ENCODE measurements around the gene LDLR.
A peak's percentile ranks its signal among the peaks of the same experiment; 100 is the strongest.

LDLR gene

GRCh38 chr19:11059511-11060358 is 29.5 kb upstream of the LDLR start:
- Histone ChIP-seq H3K4me3 (no peak overlapping the region), H3K27ac (no peak overlapping the region)
- TF ChIP-seq, protein P1, sequence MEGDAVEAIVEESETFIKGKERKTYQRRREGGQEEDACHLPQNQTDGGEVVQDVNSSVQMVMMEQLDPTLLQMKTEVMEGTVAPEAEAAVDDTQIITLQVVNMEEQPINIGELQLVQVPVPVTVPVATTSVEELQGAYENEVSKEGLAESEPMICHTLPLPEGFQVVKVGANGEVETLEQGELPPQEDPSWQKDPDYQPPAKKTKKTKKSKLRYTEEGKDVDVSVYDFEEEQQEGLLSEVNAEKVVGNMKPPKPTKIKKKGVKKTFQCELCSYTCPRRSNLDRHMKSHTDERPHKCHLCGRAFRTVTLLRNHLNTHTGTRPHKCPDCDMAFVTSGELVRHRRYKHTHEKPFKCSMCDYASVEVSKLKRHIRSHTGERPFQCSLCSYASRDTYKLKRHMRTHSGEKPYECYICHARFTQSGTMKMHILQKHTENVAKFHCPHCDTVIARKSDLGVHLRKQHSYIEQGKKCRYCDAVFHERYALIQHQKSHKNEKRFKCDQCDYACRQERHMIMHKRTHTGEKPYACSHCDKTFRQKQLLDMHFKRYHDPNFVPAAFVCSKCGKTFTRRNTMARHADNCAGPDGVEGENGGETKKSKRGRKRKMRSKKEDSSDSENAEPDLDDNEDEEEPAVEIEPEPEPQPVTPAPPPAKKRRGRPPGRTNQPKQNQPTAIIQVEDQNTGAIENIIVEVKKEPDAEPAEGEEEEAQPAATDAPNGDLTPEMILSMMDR (IDR thresholded peaks at IDR 0.05) = no peak
- no peak for DNase-seq (ENCODE audit: low spot score)

DNA sequence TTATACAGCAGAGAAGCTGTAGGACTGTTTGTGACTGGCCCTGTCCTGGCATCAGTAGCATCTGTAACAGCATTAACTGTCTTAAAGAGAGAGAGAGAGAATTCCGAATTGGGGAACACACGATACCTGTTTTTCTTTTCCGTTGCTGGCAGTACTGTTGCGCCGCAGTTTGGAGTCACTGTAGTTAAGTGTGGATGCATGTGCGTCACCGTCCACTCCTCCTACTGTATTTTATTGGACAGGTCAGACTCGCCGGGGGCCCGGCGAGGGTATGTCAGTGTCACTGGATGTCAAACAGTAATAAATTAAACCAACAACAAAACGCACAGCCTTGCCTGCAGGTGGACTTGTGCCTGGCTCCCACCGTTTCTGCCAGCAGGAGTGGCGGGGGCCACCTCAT is 27.3 kb upstream of the LDLR start:
- peak overlapping the region in 1 of 2 donors; percentile 43 for H3K27ac ChIP-seq
- TF ChIP-seq, protein P1 (IDR thresholded peaks at IDR 0.05) = no peak
- H3K4me3 ChIP-seq = no peak overlapping the region
- no peak for DNase-seq (ENCODE audit: low spot score)

- H3K4me3 ChIP-seq = no peak overlapping the region
- no peak for DNase-seq (ENCODE audit: low spot score)
- TF ChIP-seq, protein P1 (IDR thresholded peaks at IDR 0.05) = no peak
- H3K27ac ChIP-seq = no peak overlapping the region
These were observed 25.8 kb upstream of the LDLR start for GRCh38 chr19:11063434-11063833.

DNA sequence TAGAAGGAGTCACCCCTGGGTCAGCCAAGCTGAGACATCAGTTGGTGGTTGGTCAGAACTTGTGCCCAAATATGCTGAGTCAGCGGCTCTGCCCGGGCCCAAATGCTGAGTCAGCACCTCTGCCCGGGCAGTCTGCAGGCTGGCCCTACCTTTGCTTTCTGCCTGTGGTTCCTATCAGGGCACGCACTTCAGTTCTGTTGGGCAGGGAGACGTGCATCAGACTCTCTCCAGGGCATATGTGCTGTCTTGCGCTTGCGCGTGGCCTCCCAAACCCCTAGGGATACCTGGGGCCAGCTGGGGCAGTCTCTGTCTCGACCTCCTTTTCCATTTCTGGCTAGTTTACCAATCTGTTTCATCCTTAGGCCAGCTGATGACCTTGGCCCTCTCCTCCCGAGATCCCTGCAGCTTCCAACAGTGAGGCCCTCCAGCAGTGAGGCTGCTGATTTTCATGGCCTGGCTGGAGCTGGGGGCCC is 24.4 kb upstream of the LDLR start:
- Histone ChIP-seq H3K27ac (no peak overlapping the region), H3K4me3 (no peak overlapping the region)
- TF ChIP-seq, protein P1 (IDR thresholded peaks at IDR 0.05) = no peak
- no peak for DNase-seq (ENCODE audit: low spot score)

GRCh38 chr19:11066326-11066725 is 22.9 kb upstream of the LDLR start:
- TF ChIP-seq, protein P1 (IDR thresholded peaks at IDR 0.05) = no peak
- H3K27ac ChIP-seq = no peak overlapping the region

DNA sequence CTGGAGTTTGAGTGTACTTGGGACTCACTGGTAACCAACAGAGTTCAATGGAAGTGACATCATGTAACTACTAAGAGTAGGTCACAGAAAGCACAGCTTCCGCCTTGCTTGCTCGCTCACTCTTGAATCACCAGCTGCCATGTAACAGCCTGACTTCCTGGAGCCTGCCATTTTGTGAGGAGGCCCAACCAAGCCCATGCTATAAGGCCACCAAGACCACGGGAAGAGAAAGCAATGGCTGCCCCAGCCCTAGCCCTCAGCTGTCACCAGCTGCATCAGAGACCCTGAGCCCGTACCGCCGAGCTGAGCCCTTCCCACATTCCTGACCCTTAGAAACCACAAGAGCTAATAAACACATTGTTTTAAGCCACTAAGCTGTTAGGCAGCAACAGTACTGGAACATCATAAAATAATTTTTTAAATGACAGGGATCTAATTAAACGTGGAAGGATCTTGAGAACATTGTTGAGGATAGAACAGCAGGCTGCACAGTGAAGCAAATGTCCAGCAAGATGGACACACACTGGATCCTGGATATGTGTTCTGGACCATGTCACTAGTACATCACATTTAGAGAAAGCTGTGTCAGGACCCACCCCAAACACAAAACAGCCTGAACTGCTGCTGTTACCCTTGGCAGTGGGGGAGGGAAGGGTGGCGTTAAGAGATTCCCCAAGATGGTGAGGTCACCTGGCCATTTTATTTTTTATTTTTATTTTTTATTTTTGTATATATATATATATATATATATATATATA is 21.7 kb upstream of the LDLR start:
- no peak overlapping the region for H3K27ac ChIP-seq
- DNase-seq (ENCODE audit: low spot score) = no peak
- TF ChIP-seq, protein P1 (IDR thresholded peaks at IDR 0.05) = no peak
- no peak overlapping the region for H3K4me3 ChIP-seq

More at GRCh38 chr19:11066326-11066725, 22.9 kb upstream of the LDLR start:
- no peak for DNase-seq (ENCODE audit: low spot score)
- H3K4me3 ChIP-seq = no peak overlapping the region

Measured in coronary artery (tissue), 2 donors.